MM.1S (cell line): Measurements from ENCODE around the gene GALNTL6.

Source experiments
- DNase-seq: peaks from one replicate; pipeline ENCODE4 v3.0.0-alpha.2; 2015
- H2AFZ ChIP-seq: fragments of 300-600 bp; sonication (generic); 2 replicates; pipeline ENCODE4 v1.6.0; 2016; ENCODE audit warnings: antibody characterized with exemption, low read length
- H3F3A ChIP-seq: fragments of 300-600 bp; sonication (generic); 2 replicates; pipeline ENCODE4 v1.6.1; 2016; ENCODE audit warnings: mild to moderate bottlenecking, antibody characterized with exemption, low read length, moderate library complexity, mixed read lengths; ENCODE audit not compliant: insufficient read depth
- H3K27ac ChIP-seq: fragments of 300-600 bp; sonication (generic); 2 replicates; pipeline ENCODE4 v1.5.1; 2016; ENCODE audit warnings: mild to moderate bottlenecking, low read length
- H3K27me3 ChIP-seq: fragments of 300-600 bp; sonication (generic); replicated peaks from 2 replicates; pipeline ENCODE4 v1.6.0; 2016; ENCODE audit warnings: low read length; ENCODE audit not compliant: insufficient read depth
- H3K36me3 ChIP-seq: fragments of 300-600 bp; sonication (generic); replicated peaks from 2 replicates; pipeline ENCODE4 v1.6.1; 2016; ENCODE audit warnings: mild to moderate bottlenecking, low read length, mixed read lengths; ENCODE audit not compliant: insufficient read depth
- H3K4me1 ChIP-seq: fragments of 300-600 bp; sonication (generic); 2 replicates; pipeline ENCODE4 v1.6.1; 2016; ENCODE audit warnings: low read length, mixed read lengths
- H3K4me2 ChIP-seq: fragments of 300-600 bp; sonication (generic); 2 replicates; pipeline ENCODE4 v1.6.0; 2016; ENCODE audit warnings: low read depth, low read length
- H3K4me3 ChIP-seq: fragments of 300-600 bp; sonication (generic); 2 replicates; pipeline ENCODE4 v1.5.1; 2016; ENCODE audit warnings: low read length, mixed read lengths
- H3K79me2 ChIP-seq: fragments of 300-600 bp; sonication (generic); 2 replicates; pipeline ENCODE4 v1.6.1; 2016; ENCODE audit warnings: mixed run types, low read length, mixed read lengths
- H3K9ac ChIP-seq: fragments of 300-600 bp; sonication (generic); 2 replicates; pipeline ENCODE4 v1.6.1; 2016; ENCODE audit warnings: low read length, mixed read lengths
- H3K9me2 ChIP-seq: fragments of 300-600 bp; sonication (generic); replicated peaks from 2 replicates; pipeline ENCODE4 v1.6.1; 2016; ENCODE audit warnings: mild to moderate bottlenecking, low read length, mixed read lengths; ENCODE audit not compliant: insufficient read depth
- H3K9me3 ChIP-seq: fragments of 300-600 bp; sonication (generic); replicated peaks from 2 replicates; pipeline ENCODE4 v1.6.1; 2016; ENCODE audit warnings: mild to moderate bottlenecking, low read length, mixed read lengths; ENCODE audit not compliant: insufficient read depth
- H4K20me1 ChIP-seq: fragments of 300-600 bp; sonication (generic); 2 replicates; pipeline ENCODE4 v1.6.1; 2016; ENCODE audit warnings: mild to moderate bottlenecking, low read length, moderate library complexity, mixed read lengths; ENCODE audit not compliant: insufficient read depth
- EZH2 ChIP-seq: fragments of 300-600 bp; sonication (generic); optimal IDR thresholded peaks from 2 replicates; pipeline ENCODE3; 2017; ENCODE audit warnings: low read depth, mild to moderate bottlenecking, antibody characterized with exemption, low read length, mixed read lengths
- EZH2phosphoT487 ChIP-seq: fragments of 300-600 bp; sonication (generic); IDR thresholded peaks from 2 replicates; pipeline ENCODE4 v1.6.1; 2018; ENCODE audit warnings: antibody characterized with exemption, low read length
- TF ChIP-seq, protein P1 (sequence below): fragments of 300-600 bp; sonication (generic); IDR thresholded peaks from 2 replicates; pipeline ENCODE4 v1.5.1; 2016; ENCODE audit warnings: antibody characterized with exemption, low read length, mixed read lengths

Gene GALNTL6

GRCh38 chr4:172680691-172681090, 867.5 kb downstream of the GALNTL6 start:
- Histone ChIP-seq H3K27ac (no peak overlapping the region), H3K9me3 (no peaks in the 10 kb centered on the region), H4K20me1 (no peaks in the 10 kb centered on the region), H2AFZ (no peak overlapping the region), H3K9ac (no peak overlapping the region), H3K27me3 (no peaks in the 10 kb centered on the region), H3K79me2 (no peaks in the 10 kb centered on the region), H3K4me3 (no peak overlapping the region), H3K9me2 (no peaks in the 10 kb centered on the region), H3K36me3 (no peaks in the 10 kb centered on the region), H3F3A (no peaks in the 10 kb centered on the region), H3K4me2 (no peak overlapping the region), H3K4me1 (no peaks in the 10 kb centered on the region)
- DNase-seq: no peak
- TF ChIP-seq EZH2phosphoT487: no peak
- TF ChIP-seq, protein P1, sequence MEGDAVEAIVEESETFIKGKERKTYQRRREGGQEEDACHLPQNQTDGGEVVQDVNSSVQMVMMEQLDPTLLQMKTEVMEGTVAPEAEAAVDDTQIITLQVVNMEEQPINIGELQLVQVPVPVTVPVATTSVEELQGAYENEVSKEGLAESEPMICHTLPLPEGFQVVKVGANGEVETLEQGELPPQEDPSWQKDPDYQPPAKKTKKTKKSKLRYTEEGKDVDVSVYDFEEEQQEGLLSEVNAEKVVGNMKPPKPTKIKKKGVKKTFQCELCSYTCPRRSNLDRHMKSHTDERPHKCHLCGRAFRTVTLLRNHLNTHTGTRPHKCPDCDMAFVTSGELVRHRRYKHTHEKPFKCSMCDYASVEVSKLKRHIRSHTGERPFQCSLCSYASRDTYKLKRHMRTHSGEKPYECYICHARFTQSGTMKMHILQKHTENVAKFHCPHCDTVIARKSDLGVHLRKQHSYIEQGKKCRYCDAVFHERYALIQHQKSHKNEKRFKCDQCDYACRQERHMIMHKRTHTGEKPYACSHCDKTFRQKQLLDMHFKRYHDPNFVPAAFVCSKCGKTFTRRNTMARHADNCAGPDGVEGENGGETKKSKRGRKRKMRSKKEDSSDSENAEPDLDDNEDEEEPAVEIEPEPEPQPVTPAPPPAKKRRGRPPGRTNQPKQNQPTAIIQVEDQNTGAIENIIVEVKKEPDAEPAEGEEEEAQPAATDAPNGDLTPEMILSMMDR: no peak
- TF ChIP-seq EZH2: no peak

GRCh38 chr4:172683021-172683420, 869.8 kb downstream of the GALNTL6 start:
- Histone ChIP-seq H3K4me1 (no peaks in the 10 kb centered on the region), H3K9ac (no peak overlapping the region), H3K79me2 (no peaks in the 10 kb centered on the region), H3K4me3 (no peak overlapping the region), H4K20me1 (no peaks in the 10 kb centered on the region), H3K4me2 (no peak overlapping the region), H3K9me2 (no peaks in the 10 kb centered on the region), H2AFZ (no peak overlapping the region), H3F3A (no peaks in the 10 kb centered on the region), H3K27ac (no peak overlapping the region), H3K27me3 (no peaks in the 10 kb centered on the region), H3K36me3 (no peaks in the 10 kb centered on the region), H3K9me3 (no peaks in the 10 kb centered on the region)
- DNase-seq: no peak
- TF ChIP-seq EZH2 (no peak), EZH2phosphoT487 (no peak)
- TF ChIP-seq, protein P1: no peak

GRCh38 chr4:172686021-172686420, 872.8 kb downstream of the GALNTL6 start:
- no peak overlapping the region for H3K4me3 ChIP-seq
- H3K79me2 ChIP-seq: no peaks in the 10 kb centered on the region
- H4K20me1 ChIP-seq: no peaks in the 10 kb centered on the region
- no peaks in the 10 kb centered on the region for H3K9me3 ChIP-seq
- H3K36me3 ChIP-seq: no peaks in the 10 kb centered on the region
- H3F3A ChIP-seq: no peaks in the 10 kb centered on the region
- H3K27ac ChIP-seq: no peak overlapping the region
- no peaks in the 10 kb centered on the region for H3K4me1 ChIP-seq
- H3K4me2 ChIP-seq: no peak overlapping the region
- no peaks in the 10 kb centered on the region for H3K27me3 ChIP-seq
- no peaks in the 10 kb centered on the region for H3K9me2 ChIP-seq
- no peak overlapping the region for H2AFZ ChIP-seq
- H3K9ac ChIP-seq: no peak overlapping the region
- TF ChIP-seq EZH2 (no peak), EZH2phosphoT487 (no peak)
- TF ChIP-seq, protein P1: no peak
- no peak for DNase-seq
